CD4-positive, alpha-beta memory T cell (primary cell): ENCODE results near the gene NKPD1. TPM values are rescaled to one million over a fixed set of nuclear protein-coding genes. Genes with fewer than 3 reads are reported as not detected.

Experiments used
- CTCF ChIA-PET: fragments of 350-600 bp; sonication (Branson Sonifier 250); formaldehyde crosslinking; loops from one replicate; lab custom pipeline; 2021; ENCODE audit warnings: inconsistent platforms; ENCODE audit not compliant: partially characterized antibody; lab: Charles Lee
- POLR2A ChIA-PET: fragments of 350-600 bp; sonication (Branson Sonifier 250); formaldehyde crosslinking; loops from one replicate; lab custom pipeline; 2021; ENCODE audit not compliant: partially characterized antibody; lab: Charles Lee
- DNase-seq, 5 donors: peaks; one replicate each; pipeline versions ENCODE4 v3.0.0 to v3.0.0-alpha.2; 2020 to 2022; ENCODE audit warnings: mixed read lengths in 1 of 5
- H3K27ac ChIP-seq: one replicate; pipeline ENCODE4 v1.7.0; 2013; ENCODE audit warnings: low read depth, low read length
- H3K27me3 ChIP-seq: 2 replicates; pipeline ENCODE4 v1.7.0; 2013; ENCODE audit warnings: mild to moderate bottlenecking, low read length, moderate library complexity; ENCODE audit not compliant: insufficient read depth
- H3K36me3 ChIP-seq: 2 replicates; pipeline ENCODE4 v1.7.0; 2013; ENCODE audit warnings: mild to moderate bottlenecking, low read length, moderate library complexity; ENCODE audit not compliant: insufficient read depth
- H3K4me1 ChIP-seq: 2 replicates; pipeline ENCODE4 v1.7.0; 2013; ENCODE audit warnings: mild to moderate bottlenecking, low read length, moderate library complexity; ENCODE audit not compliant: insufficient read depth
- H3K4me3 ChIP-seq, 2 donors: one replicate each; pipeline ENCODE4 v1.7.0; 2013; ENCODE audit warnings: low read length in 2 of 2, mild to moderate bottlenecking in 1 of 2
- H3K9me3 ChIP-seq, 2 donors: one replicate each; pipeline ENCODE4 v1.7.0; 2013; ENCODE audit warnings: low read length in 2 of 2, control low read depth in 1 of 2; ENCODE audit not compliant: control insufficient read depth in 1 of 2
- H3K27ac Mint-ChIP-seq, 7 donors: one replicate each; pipeline ENCODE4 v1.8.0; 2020 to 2021; ENCODE audit warnings: mixed read lengths in 7 of 7, mild to moderate bottlenecking in 6 of 7, inconsistent platforms in 3 of 7, moderate library complexity in 3 of 7
- H3K27me3 Mint-ChIP-seq, 2 donors: one replicate each; pipeline ENCODE4 v1.8.0; 2020 to 2021; ENCODE audit warnings: mixed read lengths in 2 of 2
- H3K36me3 Mint-ChIP-seq, 2 donors: one replicate each; pipeline ENCODE4 v1.8.0; 2020 to 2021; ENCODE audit warnings: mixed read lengths in 2 of 2, inconsistent platforms in 1 of 2, mild to moderate bottlenecking in 1 of 2
- H3K4me1 Mint-ChIP-seq, 4 donors: one replicate each; pipeline ENCODE4 v1.8.0; 2020 to 2021; ENCODE audit warnings: mixed read lengths in 4 of 4, mild to moderate bottlenecking in 1 of 4
- H3K4me3 Mint-ChIP-seq, 8 donors: one replicate each; pipeline ENCODE4 v1.8.0; 2020 to 2021; ENCODE audit warnings: mixed read lengths in 8 of 8, mild to moderate bottlenecking in 7 of 8, moderate library complexity in 6 of 8, inconsistent platforms in 3 of 8
- H3K9me3 Mint-ChIP-seq, 8 donors: one replicate each; pipeline ENCODE4 v1.8.0; 2020 to 2021; ENCODE audit warnings: mixed read lengths in 8 of 8, mild to moderate bottlenecking in 5 of 8, inconsistent platforms in 3 of 8, moderate library complexity in 1 of 8
- intact Hi-C: fragments of 100-400 bp; cut with micrococcal nuclease; formaldehyde crosslinking; loops from one replicate; pipeline ENCODE4 v1.15.1; 2023
- polyA plus RNA-seq, 2 donors: library from polyadenylated mRNA; unstranded; fragments of 300-500 nt; fragmentation: Illumina TruSeq; gene quantifications; one replicate each; pipeline ENCODE4 v1.2.3, GENCODE V29; 2021
- total RNA-seq, 2 experiments: library from RNA; stranded (reverse); gene quantifications; one replicate each; pipeline ENCODE4 v1.2.3, GENCODE V29; 2021

Gene NKPD1
- total and polyA plus RNA-seq, 4 experiments from 2014 or later = 0.61 to 1.2 (median 0.80) TPM; not detected in 1

DNA sequence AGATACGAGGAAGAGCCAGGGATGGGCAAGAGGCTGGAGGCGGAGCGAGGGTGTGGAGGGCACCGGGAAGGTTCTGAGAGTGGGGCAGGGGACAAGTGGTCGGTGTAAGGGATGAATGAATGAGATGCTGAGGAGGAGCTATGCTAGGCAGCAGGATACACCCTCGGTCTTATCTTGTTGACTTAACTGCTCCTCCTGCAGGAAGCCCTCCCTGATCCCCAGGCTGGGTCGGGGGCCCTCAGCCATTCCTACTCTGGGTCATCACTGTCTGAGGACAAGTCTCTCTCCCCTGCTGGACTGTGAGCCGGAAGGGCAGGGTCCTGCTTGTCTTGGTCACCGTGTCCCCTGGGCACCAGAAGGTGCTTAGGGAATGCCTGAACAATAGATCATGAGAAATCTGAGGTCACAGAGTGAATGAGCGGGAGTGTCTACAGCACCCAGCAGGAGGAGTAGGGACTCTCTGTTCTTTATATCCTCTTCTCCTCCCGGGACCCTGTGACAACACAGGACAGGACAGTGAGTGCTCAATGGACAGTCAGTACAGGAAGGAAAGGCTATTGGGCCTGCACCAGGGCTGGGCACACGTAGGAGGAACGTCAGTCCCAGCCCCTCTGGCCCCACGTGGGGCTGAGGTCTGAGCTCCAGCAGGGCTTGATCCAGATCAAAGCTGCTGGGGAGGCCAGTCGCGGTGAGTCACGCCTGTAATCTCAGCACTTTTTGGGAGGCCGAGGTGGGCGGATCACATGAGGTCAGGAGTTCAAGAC, 6.5 kb downstream of the NKPD1 start:
- H3K36me3 ChIP-seq = no peaks in the 10 kb centered on the region
- DNase-seq = peak in 1 of 5 donors; percentile 35
- Mint-ChIP-seq H3K27me3 (peaks cover 3 to 6% of the 10 kb centered on the region in 2 donors), H3K36me3 (no peaks in the 10 kb centered on the region), H3K27ac (peak overlapping the region; percentile 8 to 74 (median 53)), H3K4me1 (peaks cover 12 to 34% (median 22%) of the 10 kb centered on the region in 4 donors), H3K9me3 (no peaks in the 10 kb centered on the region), H3K4me3 (peak overlapping the region; percentile 54 to 76 (median 74))
- no peak overlapping the region for H3K4me3 ChIP-seq
- H3K9me3 ChIP-seq = no peaks in the 10 kb centered on the region
- ChIA-PET POLR2A (interaction anchor here (1.1 to 4.3 kb wide), 5 partner anchors 9 to 62 kb away, joined by 4 to 54 read pairs (median 14); partner anchors contain the start of genes BLOC1S3, PPP1R37 and TRAPPC6A), CTCF (interaction anchor here (1.5 to 2.1 kb wide), 2 partner anchors 11 to 51 kb away, joined by 3 to 4 read pairs; no protein-coding TSS in a partner anchor)
- no peak overlapping the region for H3K27ac ChIP-seq
- intact Hi-C loops = no loop called here
- H3K27me3 ChIP-seq = peaks cover 3% of the 10 kb centered on the region
- H3K4me1 ChIP-seq = peaks cover 28% of the 10 kb centered on the region

DNA sequence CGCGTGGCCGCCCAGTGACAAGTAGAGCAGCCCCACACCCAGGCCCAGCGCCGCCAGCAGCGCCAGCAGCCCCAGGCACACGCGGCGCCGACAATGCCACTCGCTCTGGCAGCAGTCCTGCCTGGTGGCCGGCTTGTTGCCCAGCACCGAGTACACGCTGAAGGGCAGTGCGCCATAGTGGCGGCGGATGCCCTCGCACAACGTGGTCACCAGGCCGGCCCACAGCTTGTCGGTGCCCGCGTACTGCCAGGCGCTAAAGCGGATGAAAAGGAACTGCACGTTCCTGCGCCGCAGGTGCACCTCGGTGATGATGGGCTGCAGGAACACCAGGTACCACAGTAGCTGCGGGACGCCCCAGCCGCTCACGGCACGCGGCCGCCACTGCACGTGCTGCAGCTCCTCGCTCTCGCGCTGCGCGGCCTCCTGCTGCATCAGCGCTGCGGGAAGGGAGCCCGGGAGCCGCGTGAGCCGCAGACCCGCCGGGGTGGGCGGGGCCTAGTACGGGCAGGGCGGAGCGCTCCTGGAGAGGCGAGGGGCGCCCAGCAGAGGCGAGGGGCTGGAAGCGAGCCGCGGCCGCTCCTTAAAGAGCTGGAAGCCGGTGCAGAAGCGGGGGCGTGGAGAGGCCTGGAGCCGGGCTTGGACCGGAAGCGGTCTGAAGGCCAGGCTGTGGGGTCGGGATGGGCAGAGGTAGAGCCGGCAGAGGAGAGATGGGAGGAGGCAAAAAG, 7.3 kb downstream of the NKPD1 start:
- H3K9me3 ChIP-seq = no peaks in the 10 kb centered on the region
- H3K4me3 ChIP-seq = peak overlapping the region in 1 of 2 donors; percentile 60

DNA sequence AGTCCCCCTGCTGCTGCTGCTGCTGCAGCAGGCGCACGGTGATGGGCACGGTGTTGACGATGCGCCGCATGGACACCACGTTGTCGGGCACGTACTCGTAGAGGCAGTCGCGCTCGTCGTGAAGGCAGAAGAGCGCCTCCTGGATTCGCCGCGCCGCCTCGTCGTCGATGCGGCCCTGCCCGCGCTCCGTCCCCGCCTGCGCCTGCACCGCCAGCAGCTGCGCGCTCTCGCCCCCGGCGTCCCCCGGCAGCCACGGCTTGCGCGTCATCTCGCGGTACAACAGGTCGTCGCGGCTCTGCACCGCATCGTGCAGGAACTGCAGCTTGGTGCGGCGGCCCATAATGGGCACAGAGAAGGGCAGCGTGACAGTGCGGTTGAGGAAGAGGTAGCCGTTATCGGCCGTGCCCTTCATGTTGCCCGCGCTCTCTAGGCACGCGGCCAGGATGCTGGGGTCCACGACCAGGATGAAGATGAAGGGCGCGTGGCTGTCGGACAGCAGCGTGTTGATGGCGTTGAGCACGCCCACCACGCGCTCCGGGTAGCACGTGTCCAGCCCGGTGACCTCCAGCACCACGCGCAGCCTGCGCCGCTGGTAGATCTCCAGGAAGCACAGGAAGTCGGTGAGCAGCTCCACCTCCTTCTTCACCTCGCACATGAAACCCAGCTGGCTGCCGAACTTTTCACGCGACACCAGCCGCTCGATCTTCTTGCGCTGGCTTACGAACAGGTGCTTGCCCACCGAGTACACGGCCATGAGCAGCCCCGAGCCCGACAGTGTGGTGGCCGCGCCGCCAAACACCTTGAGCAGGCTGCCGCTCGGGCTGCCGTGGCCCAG, 8.1 kb downstream of the NKPD1 start:
- intact Hi-C loops = loop anchor here (1.0 kb wide), 1 partner anchor 26 kb away; the partner anchor contains the start of genes BLOC1S3 and TRAPPC6A
- peaks cover 14 to 37% (median 25%) of the 10 kb centered on the region in 4 donors for H3K4me1 Mint-ChIP-seq
- Histone ChIP-seq H3K36me3 (no peaks in the 10 kb centered on the region), H3K27me3 (peaks cover 3% of the 10 kb centered on the region), H3K9me3 (no peaks in the 10 kb centered on the region), H3K4me3 (peak overlapping the region in 1 of 2 donors; percentile 60), H3K27ac (no peak overlapping the region), H3K4me1 (peaks cover 28% of the 10 kb centered on the region)
- no peaks in the 10 kb centered on the region for H3K9me3 Mint-ChIP-seq
- peak; percentile 52 to 69 (median 64) for DNase-seq
- ChIA-PET CTCF (interaction anchor here (0.6 to 2.1 kb wide), 8 partner anchors 9 to 149 kb away, joined by 3 to 7 read pairs (median 4); partner anchors contain the start of gene BLOC1S3), POLR2A (interaction anchor here (0.7 to 4.3 kb wide), 10 partner anchors 10 to 198 kb away, joined by 3 to 54 read pairs (median 4); partner anchors contain the start of genes BLOC1S3, CLASRP, CLPTM1 and PPP1R37)
- peak overlapping the region; percentile 79 to 90 (median 82) for H3K4me3 Mint-ChIP-seq
- peak overlapping the region; percentile 73 to 83 (median 76) for H3K27ac Mint-ChIP-seq
- H3K27me3 Mint-ChIP-seq = peaks cover 1 to 6% of the 10 kb centered on the region in 2 donors
- no peaks in the 10 kb centered on the region for H3K36me3 Mint-ChIP-seq

More for the DNA sequence above, 7.3 kb downstream of the NKPD1 start:
- peaks cover 28% of the 10 kb centered on the region for H3K4me1 ChIP-seq
- peak; percentile 27 to 49 (median 38) for DNase-seq
- H3K27me3 ChIP-seq = peaks cover 3% of the 10 kb centered on the region
- H3K27ac ChIP-seq = no peak overlapping the region
- ChIA-PET CTCF (interaction anchor here (0.6 to 2.1 kb wide), 5 partner anchors 10 to 148 kb away, joined by 3 to 7 read pairs (median 3); partner anchors contain the start of gene BLOC1S3), POLR2A (interaction anchor here (1.0 to 4.3 kb wide), 9 partner anchors 9 to 199 kb away, joined by 3 to 54 read pairs (median 5); partner anchors contain the start of genes BLOC1S3, CLASRP, CLPTM1 and PPP1R37)
- H3K27ac Mint-ChIP-seq = peak overlapping the region in 6 of 7 donors; percentile 38 to 75 (median 63)
- H3K4me3 Mint-ChIP-seq = peak overlapping the region; percentile 68 to 86 (median 82)
- peaks cover 14 to 37% (median 25%) of the 10 kb centered on the region in 4 donors for H3K4me1 Mint-ChIP-seq
- intact Hi-C loops = no loop called here
- peaks cover 3 to 6% of the 10 kb centered on the region in 2 donors for H3K27me3 Mint-ChIP-seq
- no peaks in the 10 kb centered on the region for H3K36me3 ChIP-seq
- no peaks in the 10 kb centered on the region for H3K36me3 Mint-ChIP-seq
- no peaks in the 10 kb centered on the region for H3K9me3 Mint-ChIP-seq

GRCh38 chr19:45151821-45152503, 8.8 kb downstream of the NKPD1 start:
- peak overlapping the region in 2 of 7 donors; percentile 48 to 50 for H3K27ac Mint-ChIP-seq
- intact Hi-C loops = loop anchor here (1.0 kb wide), 1 partner anchor 26 kb away; the partner anchor contains the start of genes BLOC1S3 and TRAPPC6A

DNA sequence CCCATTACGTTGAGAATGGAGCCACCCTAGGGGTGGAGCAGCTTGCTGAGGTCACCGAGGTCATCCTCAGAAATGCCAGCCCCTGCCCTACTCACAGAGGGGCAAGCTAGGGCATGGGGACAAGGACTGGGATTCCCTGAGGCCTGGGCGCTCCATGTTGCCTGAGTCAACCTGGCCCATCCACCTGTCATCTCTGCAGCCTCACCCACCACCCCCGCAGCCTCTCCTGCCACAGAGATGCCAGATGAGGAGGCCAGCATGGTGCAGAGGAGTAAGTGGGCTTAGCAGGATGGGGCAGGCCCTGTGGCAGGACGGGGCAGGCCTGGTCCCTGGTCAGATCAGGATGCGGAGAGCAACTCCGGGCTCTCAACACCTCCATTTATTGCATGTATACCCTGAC, 9.5 kb downstream of the NKPD1 start:
- intact Hi-C loops = no loop called here
- no peaks in the 10 kb centered on the region for H3K36me3 Mint-ChIP-seq
- peak in 1 of 5 donors; percentile 32 for DNase-seq
- H3K9me3 ChIP-seq = no peaks in the 10 kb centered on the region
- peaks cover 1 to 6% of the 10 kb centered on the region in 2 donors for H3K27me3 Mint-ChIP-seq
- peaks cover 28% of the 10 kb centered on the region for H3K4me1 ChIP-seq
- peak overlapping the region in 5 of 8 donors; percentile 15 to 72 (median 29) for H3K4me3 Mint-ChIP-seq
- H3K27ac ChIP-seq = no peak overlapping the region
- no peaks in the 10 kb centered on the region for H3K9me3 Mint-ChIP-seq
- CTCF ChIA-PET = interaction anchor here (0.5 to 1.8 kb wide), 2 partner anchors 25 to 181 kb away, joined by 3 to 4 read pairs; no protein-coding TSS in a partner anchor
- no peaks in the 10 kb centered on the region for H3K36me3 ChIP-seq
- peaks cover 14 to 37% (median 25%) of the 10 kb centered on the region in 4 donors for H3K4me1 Mint-ChIP-seq
- no peak overlapping the region for H3K4me3 ChIP-seq
- POLR2A ChIA-PET = interaction anchor here (0.6 to 4.3 kb wide), 2 partner anchors 27 to 35 kb away, joined by 3 to 54 read pairs; partner anchors contain the start of genes BLOC1S3 and TRAPPC6A
- peaks cover 3% of the 10 kb centered on the region for H3K27me3 ChIP-seq
- peak overlapping the region in 2 of 7 donors; percentile 48 to 50 for H3K27ac Mint-ChIP-seq

More at GRCh38 chr19:45151821-45152503, 8.8 kb downstream of the NKPD1 start:
- DNase-seq = peak in 1 of 5 donors; percentile 13
- Histone ChIP-seq H3K4me3 (peak overlapping the region in 1 of 2 donors; percentile 60), H3K27me3 (peaks cover 3% of the 10 kb centered on the region), H3K27ac (no peak overlapping the region), H3K9me3 (no peaks in the 10 kb centered on the region), H3K4me1 (peaks cover 28% of the 10 kb centered on the region), H3K36me3 (no peaks in the 10 kb centered on the region)
- H3K27me3 Mint-ChIP-seq = peaks cover 1 to 6% of the 10 kb centered on the region in 2 donors
- CTCF ChIA-PET = interaction anchor here (0.5 to 1.8 kb wide), 5 partner anchors 16 to 181 kb away, joined by 3 to 7 read pairs (median 4); partner anchors contain the start of gene BLOC1S3
- no peaks in the 10 kb centered on the region for H3K36me3 Mint-ChIP-seq
- H3K9me3 Mint-ChIP-seq = no peaks in the 10 kb centered on the region
- POLR2A ChIA-PET = interaction anchor here (0.6 to 4.3 kb wide), 7 partner anchors 12 to 113 kb away, joined by 3 to 54 read pairs (median 5); partner anchors contain the start of genes BLOC1S3, CLASRP, PPP1R37 and TRAPPC6A
- peak overlapping the region in 6 of 8 donors; percentile 17 to 72 (median 32) for H3K4me3 Mint-ChIP-seq
- peaks cover 14 to 37% (median 25%) of the 10 kb centered on the region in 4 donors for H3K4me1 Mint-ChIP-seq
